ENCODE data around the gene AKR1B15.

AKR1B15 gene

DNA sequence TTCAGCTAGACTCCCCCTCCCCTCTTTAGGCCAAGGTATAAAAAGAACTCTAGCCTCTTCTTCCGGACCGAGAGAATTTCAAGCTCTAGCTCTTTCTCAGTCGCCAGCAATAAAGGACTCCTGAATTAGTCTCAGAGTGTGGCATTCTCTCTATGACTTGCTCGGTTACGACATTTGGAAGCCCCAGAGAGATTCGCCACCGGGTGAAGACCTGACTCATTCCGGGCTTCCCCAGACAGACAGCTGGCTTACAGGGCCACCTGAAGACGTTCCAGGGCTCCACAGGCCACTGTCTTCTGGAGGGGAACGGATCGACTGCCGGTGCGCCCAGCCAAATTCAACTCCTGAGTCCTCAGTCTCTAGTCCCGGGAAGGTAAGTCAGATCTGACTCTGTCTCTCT lies at the start of gene AKR1B15:
Gene AKR1B15 (plus strand): TSS at position 234 of the 400 bp plus-strand sequence. CDS start 15,510 bp downstream, outside the sequence.
- Histone ChIP-seq H3K4me1 (ENCODE audit: insufficient read depth, low read length) (peaks cover 16% of the 10 kb centered on the region; the same call in 1 of the 2 replicates), H3K9me3 (ENCODE audit: insufficient read depth, low read depth, low read length) (no peaks in the 10 kb centered on the region), H3K27ac (ENCODE audit: low read length) (no peak within 1 kb of the TSS), H3K27me3 (ENCODE audit: insufficient read depth, low read length) (no peaks in the 10 kb centered on the region), H3K4me3 (ENCODE audit: low read length) (peak within 1 kb of the TSS; percentile 85; the same call in 1 of the 2 replicates), H3K9ac (ENCODE audit: low read depth, low read length) (peak within 1 kb of the TSS; percentile 43; the same call in 1 of the 2 replicates), H3K36me3 (ENCODE audit: insufficient read depth, low read depth, low read length) (no peaks in the 10 kb centered on the region)

DNA sequence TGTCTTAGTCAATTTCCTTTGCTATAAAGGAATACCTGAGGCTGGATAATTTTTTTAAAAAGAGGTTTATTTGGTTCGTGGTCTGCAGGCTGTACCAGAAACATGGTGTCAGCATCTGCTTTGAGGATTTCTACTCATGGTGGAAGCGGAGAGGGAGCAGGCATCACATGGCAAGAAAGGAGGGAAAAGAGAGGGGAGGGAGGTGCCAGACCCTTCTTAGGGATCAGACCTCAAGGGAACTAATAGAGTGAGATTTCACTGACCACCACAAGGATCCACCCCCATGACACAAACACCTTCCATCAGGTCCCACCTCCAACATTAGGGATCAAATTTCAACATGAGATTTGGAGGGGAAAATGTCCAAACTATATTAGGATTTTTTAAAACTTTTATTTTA lies 48.5 kb upstream of the AKR1B15 start:
- H3K9ac ChIP-seq (ENCODE audit: low read depth, low read length) = no peak overlapping the region
- H3K27ac ChIP-seq (ENCODE audit: low read length) = no peak overlapping the region
- H3K9me3 ChIP-seq (ENCODE audit: insufficient read depth, low read depth, low read length) = no peaks in the 10 kb centered on the region
- no peaks in the 10 kb centered on the region for H3K36me3 ChIP-seq (ENCODE audit: insufficient read depth, low read depth, low read length)
- no peak overlapping the region for H3K4me3 ChIP-seq (ENCODE audit: low read length)
- H3K4me1 ChIP-seq (ENCODE audit: insufficient read depth, low read length) = no peaks in the 10 kb centered on the region
- no peaks in the 10 kb centered on the region for H3K27me3 ChIP-seq (ENCODE audit: insufficient read depth, low read length)

DNA sequence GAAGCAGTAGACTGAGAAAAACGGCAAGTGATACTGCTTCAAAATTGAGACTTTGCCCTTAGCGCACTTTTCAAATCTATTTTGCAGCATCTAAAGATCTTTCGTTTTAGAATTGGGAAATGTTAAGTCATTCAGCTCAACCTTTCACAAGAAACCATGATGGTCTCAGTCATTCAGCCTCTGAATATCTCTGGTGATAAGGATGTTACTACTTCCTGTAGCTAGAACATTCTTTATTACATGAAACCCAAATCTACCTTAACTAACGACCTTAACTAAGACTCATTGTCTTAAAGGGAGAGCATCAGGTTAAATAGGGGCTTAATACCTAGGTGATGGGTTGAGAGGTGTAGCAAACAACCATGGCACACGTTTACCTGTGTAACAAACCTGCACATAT lies 47.9 kb upstream of the AKR1B15 start:
- H3K9ac ChIP-seq (ENCODE audit: low read depth, low read length) = no peak overlapping the region
- no peak overlapping the region for H3K27ac ChIP-seq (ENCODE audit: low read length)
- H3K4me3 ChIP-seq (ENCODE audit: low read length) = no peak overlapping the region
- H3K9me3 ChIP-seq (ENCODE audit: insufficient read depth, low read depth, low read length) = no peaks in the 10 kb centered on the region
- H3K27me3 ChIP-seq (ENCODE audit: insufficient read depth, low read length) = no peaks in the 10 kb centered on the region
- no peaks in the 10 kb centered on the region for H3K4me1 ChIP-seq (ENCODE audit: insufficient read depth, low read length)
- no peaks in the 10 kb centered on the region for H3K36me3 ChIP-seq (ENCODE audit: insufficient read depth, low read depth, low read length)

DNA sequence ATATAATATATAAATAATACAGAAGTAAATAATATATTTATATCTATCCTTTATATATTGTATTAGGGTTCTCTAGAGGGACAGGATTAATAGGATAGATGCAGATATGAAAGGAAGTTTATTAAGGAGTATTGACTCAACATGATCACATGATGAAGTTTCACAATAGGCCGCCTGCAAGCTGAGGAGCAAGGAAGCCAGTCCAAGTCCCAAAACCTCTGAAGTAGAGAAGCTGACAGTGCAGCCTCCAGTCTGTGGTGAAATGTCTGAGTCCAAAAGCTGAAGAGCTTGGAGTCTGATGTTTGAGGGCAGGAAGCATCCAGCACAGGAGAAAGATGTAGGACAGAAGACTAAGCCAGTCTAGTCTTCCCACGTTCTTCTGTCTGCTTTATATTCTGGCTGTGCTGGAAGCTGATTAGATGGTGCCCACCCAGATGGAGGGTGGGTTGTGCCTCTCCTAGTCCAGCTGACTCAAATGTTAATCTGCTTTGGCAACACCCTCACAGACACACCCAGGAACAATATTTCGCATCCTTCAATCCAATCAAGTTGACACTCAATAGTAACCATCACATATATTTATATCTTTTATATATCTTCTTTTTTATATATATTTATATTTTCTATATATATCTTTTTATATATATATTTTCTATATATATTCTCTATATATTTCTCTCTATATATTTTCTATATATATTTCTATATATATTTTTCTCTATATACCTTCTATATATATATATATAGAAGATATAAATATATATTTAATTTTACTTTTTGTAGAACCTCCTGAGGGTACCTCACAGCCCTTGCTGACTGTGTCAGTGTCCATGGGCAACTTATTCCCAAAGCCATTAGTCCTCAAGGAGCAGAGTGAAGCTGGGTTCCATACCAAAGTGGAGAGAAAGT lies 46.2 kb upstream of the AKR1B15 start:
- Histone ChIP-seq H3K4me1 (ENCODE audit: insufficient read depth, low read length) (no peaks in the 10 kb centered on the region), H3K9me3 (ENCODE audit: insufficient read depth, low read depth, low read length) (no peaks in the 10 kb centered on the region), H3K27me3 (ENCODE audit: insufficient read depth, low read length) (no peaks in the 10 kb centered on the region), H3K4me3 (ENCODE audit: low read length) (no peak overlapping the region), H3K27ac (ENCODE audit: low read length) (no peak overlapping the region), H3K36me3 (ENCODE audit: insufficient read depth, low read depth, low read length) (no peaks in the 10 kb centered on the region), H3K9ac (ENCODE audit: low read depth, low read length) (no peak overlapping the region)

DNA sequence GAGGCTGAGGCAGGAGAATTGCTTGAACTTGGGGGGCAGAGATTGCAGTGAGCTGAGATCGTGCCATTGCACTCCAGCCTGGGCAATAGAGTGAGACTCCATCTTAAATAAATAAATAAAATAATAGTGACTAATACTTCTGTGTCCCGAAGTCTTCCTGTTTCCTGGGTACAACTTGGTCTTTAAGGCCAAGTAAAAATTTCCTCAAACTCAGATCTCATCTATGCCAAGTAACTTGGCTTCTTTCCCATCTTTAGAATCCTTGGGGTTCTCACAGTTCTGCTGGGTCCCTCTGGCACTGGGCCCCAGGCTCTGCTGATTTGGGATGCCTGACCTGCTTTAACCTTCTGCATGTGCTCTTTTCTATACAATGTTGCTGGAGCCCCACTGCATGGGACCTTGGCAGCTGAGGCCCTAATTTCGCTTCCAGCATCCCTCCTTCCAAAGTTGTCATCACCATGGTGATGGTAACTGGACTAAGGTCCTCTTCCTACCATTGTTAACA lies 44.2 kb upstream of the AKR1B15 start:
- Histone ChIP-seq H3K27me3 (ENCODE audit: insufficient read depth, low read length) (no peaks in the 10 kb centered on the region), H3K27ac (ENCODE audit: low read length) (no peak overlapping the region), H3K9me3 (ENCODE audit: insufficient read depth, low read depth, low read length) (no peaks in the 10 kb centered on the region), H3K9ac (ENCODE audit: low read depth, low read length) (no peak overlapping the region), H3K4me3 (ENCODE audit: low read length) (no peak overlapping the region), H3K36me3 (ENCODE audit: insufficient read depth, low read depth, low read length) (no peaks in the 10 kb centered on the region), H3K4me1 (ENCODE audit: insufficient read depth, low read length) (no peaks in the 10 kb centered on the region)

DNA sequence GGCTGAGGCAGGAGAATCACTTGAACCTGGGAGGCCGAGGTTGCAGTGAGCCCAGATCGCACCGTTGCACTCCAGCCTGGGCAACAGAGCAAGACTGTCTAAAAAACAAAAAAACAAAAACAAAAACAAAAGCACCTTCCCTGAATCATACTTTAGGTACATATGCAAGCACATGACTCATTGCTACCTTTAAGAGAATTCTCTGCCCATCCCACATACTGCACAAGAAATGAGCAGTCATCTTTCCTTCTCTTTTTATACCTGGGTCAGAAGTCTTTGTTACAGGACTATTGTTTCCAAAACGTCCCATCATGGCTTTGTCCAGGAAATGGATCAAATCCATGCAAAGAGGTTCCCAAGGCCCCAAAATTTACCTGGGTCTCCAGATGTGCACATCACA lies 43.1 kb upstream of the AKR1B15 start:
- no peaks in the 10 kb centered on the region for H3K9me3 ChIP-seq (ENCODE audit: insufficient read depth, low read depth, low read length)
- no peaks in the 10 kb centered on the region for H3K27me3 ChIP-seq (ENCODE audit: insufficient read depth, low read length)
- H3K36me3 ChIP-seq (ENCODE audit: insufficient read depth, low read depth, low read length) = no peaks in the 10 kb centered on the region
- no peaks in the 10 kb centered on the region for H3K4me1 ChIP-seq (ENCODE audit: insufficient read depth, low read length)
- no peak overlapping the region for H3K4me3 ChIP-seq (ENCODE audit: low read length)
- H3K9ac ChIP-seq (ENCODE audit: low read depth, low read length) = no peak overlapping the region
- no peak overlapping the region for H3K27ac ChIP-seq (ENCODE audit: low read length)

DNA sequence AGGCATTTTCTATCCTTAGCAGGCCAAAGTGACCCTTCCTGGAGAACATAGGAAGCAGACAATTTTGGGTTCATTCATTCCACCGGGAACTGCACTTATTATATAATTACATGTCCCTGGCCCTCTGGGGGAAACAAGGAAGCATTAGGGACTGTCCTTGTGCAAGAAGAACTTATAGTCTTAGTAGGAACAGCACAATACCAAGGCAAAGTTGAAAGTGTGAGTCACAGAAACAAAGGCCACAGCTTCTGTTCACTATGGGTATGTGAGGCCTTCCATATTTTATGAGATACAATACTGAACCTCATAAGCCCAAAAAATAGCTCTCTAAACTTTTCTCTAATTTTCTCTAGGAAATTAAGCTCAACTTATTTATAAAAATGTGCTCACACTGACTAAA lies 39.9 kb upstream of the AKR1B15 start:
- Histone ChIP-seq H3K27me3 (ENCODE audit: insufficient read depth, low read length) (peaks cover under 1% of the 10 kb centered on the region; the same call in 1 of the 2 replicates), H3K4me3 (ENCODE audit: low read length) (no peak overlapping the region), H3K27ac (ENCODE audit: low read length) (no peak overlapping the region), H3K36me3 (ENCODE audit: insufficient read depth, low read depth, low read length) (no peaks in the 10 kb centered on the region), H3K9me3 (ENCODE audit: insufficient read depth, low read depth, low read length) (no peaks in the 10 kb centered on the region), H3K4me1 (ENCODE audit: insufficient read depth, low read length) (no peaks in the 10 kb centered on the region), H3K9ac (ENCODE audit: low read depth, low read length) (no peak overlapping the region)

DNA sequence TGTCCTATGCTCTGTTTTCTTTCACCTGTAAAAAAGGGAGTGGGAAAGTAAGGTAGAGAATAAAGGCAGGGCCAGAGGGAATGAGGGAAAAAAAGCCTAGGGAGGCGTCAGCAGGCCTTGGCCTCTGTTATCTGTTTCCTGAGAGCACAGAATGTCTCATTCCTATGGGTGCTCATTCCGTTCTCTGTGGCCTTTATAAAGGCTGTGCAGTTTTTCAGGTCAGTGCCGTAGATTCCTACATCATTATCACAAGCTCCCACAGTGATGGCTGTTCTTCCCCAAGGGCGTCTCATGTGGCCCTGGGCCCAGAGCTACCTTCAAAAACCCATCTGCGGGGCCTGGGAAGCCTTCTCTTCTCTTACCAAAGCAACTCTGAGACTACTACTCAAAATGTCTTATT lies 38.3 kb upstream of the AKR1B15 start:
- Histone ChIP-seq H3K36me3 (ENCODE audit: insufficient read depth, low read depth, low read length) (no peaks in the 10 kb centered on the region), H3K9ac (ENCODE audit: low read depth, low read length) (no peak overlapping the region), H3K4me3 (ENCODE audit: low read length) (no peak overlapping the region), H3K27ac (ENCODE audit: low read length) (no peak overlapping the region), H3K9me3 (ENCODE audit: insufficient read depth, low read depth, low read length) (no peaks in the 10 kb centered on the region), H3K4me1 (ENCODE audit: insufficient read depth, low read length) (no peaks in the 10 kb centered on the region), H3K27me3 (ENCODE audit: insufficient read depth, low read length) (peaks cover 5% of the 10 kb centered on the region; the same call in 1 of the 2 replicates)

DNA sequence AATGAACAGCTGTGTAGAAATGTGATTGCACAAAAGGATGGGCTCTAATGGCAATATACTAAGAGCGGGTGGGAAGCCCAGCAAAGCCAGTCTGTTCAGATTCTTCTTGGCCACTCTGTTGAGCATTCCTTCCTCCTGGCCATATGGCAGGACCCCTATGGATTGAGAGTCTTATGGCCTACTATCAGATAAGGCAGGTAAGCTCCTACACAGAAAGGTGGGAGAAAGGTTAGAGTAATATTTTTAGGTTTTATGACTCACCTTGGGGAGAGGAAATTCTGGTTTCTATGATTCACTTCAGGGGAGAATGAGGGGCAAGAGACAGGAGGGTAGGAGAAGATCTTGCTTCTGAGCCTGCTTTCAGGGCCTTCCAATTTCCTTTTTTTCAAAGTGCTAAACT lies 36.6 kb upstream of the AKR1B15 start:
- no peaks in the 10 kb centered on the region for H3K4me1 ChIP-seq (ENCODE audit: insufficient read depth, low read length)
- H3K4me3 ChIP-seq (ENCODE audit: low read length) = no peak overlapping the region
- H3K9ac ChIP-seq (ENCODE audit: low read depth, low read length) = no peak overlapping the region
- H3K27ac ChIP-seq (ENCODE audit: low read length) = no peak overlapping the region
- peaks cover 5% of the 10 kb centered on the region; the same call in 1 of the 2 replicates for H3K27me3 ChIP-seq (ENCODE audit: insufficient read depth, low read length)
- H3K36me3 ChIP-seq (ENCODE audit: insufficient read depth, low read depth, low read length) = no peaks in the 10 kb centered on the region
- H3K9me3 ChIP-seq (ENCODE audit: insufficient read depth, low read depth, low read length) = no peaks in the 10 kb centered on the region

DNA sequence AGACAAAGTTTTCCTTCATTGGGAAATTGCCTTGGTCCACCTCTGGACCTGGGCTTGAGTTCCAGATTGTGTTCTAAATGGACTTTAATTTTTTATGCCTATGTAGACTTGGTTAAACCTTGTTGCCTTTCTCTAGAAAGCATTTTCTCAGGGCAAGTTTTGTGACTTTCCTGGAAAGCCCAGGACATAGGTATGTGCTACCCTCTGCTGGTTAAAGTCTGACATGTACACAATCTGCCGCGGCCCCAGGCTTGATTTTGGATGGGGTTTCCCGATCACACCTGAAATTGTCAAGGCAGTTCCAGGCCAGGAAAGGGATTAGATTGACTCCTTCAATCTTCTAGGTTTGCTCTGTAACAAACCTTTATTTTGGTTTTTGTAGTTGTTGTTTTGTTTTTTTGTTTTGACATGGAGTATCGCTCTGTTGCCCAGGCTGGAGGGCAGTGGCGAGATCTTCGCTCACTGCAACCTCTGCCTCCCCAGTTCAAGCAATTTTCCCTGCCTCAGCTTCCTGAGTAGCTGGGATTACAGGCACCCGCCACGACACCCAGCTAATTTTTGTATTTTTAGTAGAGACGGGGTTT lies 35.6 kb upstream of the AKR1B15 start:
- Histone ChIP-seq H3K4me1 (ENCODE audit: insufficient read depth, low read length) (no peaks in the 10 kb centered on the region), H3K4me3 (ENCODE audit: low read length) (no peak overlapping the region), H3K9ac (ENCODE audit: low read depth, low read length) (no peak overlapping the region), H3K27ac (ENCODE audit: low read length) (no peak overlapping the region), H3K36me3 (ENCODE audit: insufficient read depth, low read depth, low read length) (no peaks in the 10 kb centered on the region), H3K9me3 (ENCODE audit: insufficient read depth, low read depth, low read length) (no peaks in the 10 kb centered on the region), H3K27me3 (ENCODE audit: insufficient read depth, low read length) (peaks cover 5% of the 10 kb centered on the region; the same call in 1 of the 2 replicates)

DNA sequence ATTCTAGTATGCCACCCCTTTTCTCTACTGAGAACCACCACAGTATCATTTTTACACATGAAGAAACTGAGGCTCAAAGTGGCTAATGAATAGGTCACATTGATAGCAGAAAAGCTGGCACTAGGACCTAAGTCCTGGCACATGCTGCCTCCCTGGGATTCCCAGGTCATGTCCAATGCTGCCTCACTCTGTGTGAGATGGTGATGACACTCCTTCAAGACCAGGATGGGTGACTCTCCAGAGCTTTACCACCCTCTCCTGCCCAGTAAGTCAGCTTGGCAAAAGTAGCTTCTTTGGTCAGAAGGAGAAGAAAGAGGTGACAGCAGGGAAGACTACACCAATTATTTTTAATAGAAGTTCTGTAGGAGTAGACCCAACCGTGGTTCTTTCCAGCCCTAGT lies 34.8 kb upstream of the AKR1B15 start:
- H3K36me3 ChIP-seq (ENCODE audit: insufficient read depth, low read depth, low read length) = no peaks in the 10 kb centered on the region
- no peaks in the 10 kb centered on the region for H3K4me1 ChIP-seq (ENCODE audit: insufficient read depth, low read length)
- H3K9ac ChIP-seq (ENCODE audit: low read depth, low read length) = no peak overlapping the region
- no peaks in the 10 kb centered on the region for H3K9me3 ChIP-seq (ENCODE audit: insufficient read depth, low read depth, low read length)
- H3K27me3 ChIP-seq (ENCODE audit: insufficient read depth, low read length) = peaks cover 5% of the 10 kb centered on the region; the same call in 1 of the 2 replicates
- no peak overlapping the region for H3K27ac ChIP-seq (ENCODE audit: low read length)
- no peak overlapping the region for H3K4me3 ChIP-seq (ENCODE audit: low read length)

DNA sequence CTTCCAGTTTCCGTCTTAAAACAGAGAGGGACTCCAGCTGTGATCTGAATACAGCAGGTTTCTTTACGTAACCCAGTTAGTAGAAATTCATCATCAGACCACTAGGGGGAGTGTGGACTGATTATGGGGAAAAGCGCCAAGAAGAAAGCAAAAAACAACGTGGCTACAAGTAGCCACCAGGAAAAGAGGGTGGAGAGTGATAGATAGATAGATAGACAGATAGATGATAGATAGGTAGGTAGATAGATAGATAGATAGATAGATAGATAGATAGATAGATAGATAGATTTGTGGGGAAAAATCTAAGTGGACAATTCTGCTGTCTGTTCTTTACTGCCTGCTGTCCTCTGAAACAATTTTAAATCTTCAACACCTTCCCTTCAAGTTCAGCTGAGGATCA lies 34.2 kb upstream of the AKR1B15 start:
- Histone ChIP-seq H3K4me3 (ENCODE audit: low read length) (no peak overlapping the region), H3K27ac (ENCODE audit: low read length) (no peak overlapping the region), H3K4me1 (ENCODE audit: insufficient read depth, low read length) (no peaks in the 10 kb centered on the region), H3K9ac (ENCODE audit: low read depth, low read length) (no peak overlapping the region), H3K9me3 (ENCODE audit: insufficient read depth, low read depth, low read length) (no peaks in the 10 kb centered on the region), H3K27me3 (ENCODE audit: insufficient read depth, low read length) (peaks cover 5% of the 10 kb centered on the region; the same call in 1 of the 2 replicates), H3K36me3 (ENCODE audit: insufficient read depth, low read depth, low read length) (no peaks in the 10 kb centered on the region)

Data from iPS-20b (cell line).